ENCODE measurements around the gene GRK6. TPM values are rescaled to one million over a fixed set of nuclear protein-coding genes. Genes with fewer than 3 reads are reported as not detected.
"Not testable (repeated sequence)": the region's sequence is repeated elsewhere in the genome, so short reads cannot be mapped to it uniquely, and the experiment has no call there.

The GRK6 gene
- total RNA-seq, 1 experiment from 2014 or later: 87.7 TPM

- no peak for DNase-seq (ENCODE audit: low spot score)
Measured at GRCh38 chr5:177484902-177485549, 58.5 kb downstream of the GRK6 start.

- DNase-seq (ENCODE audit: low spot score): not testable (repeated sequence)
Measured at GRCh38 chr5:177485753-177486152, 59.3 kb downstream of the GRK6 start.

- no peak for DNase-seq (ENCODE audit: low spot score)
Measured at GRCh38 chr5:177486256-177486655, 59.8 kb downstream of the GRK6 start.

GRCh38 chr5:177487144-177487543 is 60.7 kb downstream of the GRK6 start:
- DNase-seq (ENCODE audit: low spot score): no peak

GRCh38 chr5:177487975-177488374 is 61.5 kb downstream of the GRK6 start:
- no peak for DNase-seq (ENCODE audit: low spot score)

- no peak for DNase-seq (ENCODE audit: low spot score)
Measured at GRCh38 chr5:177489119-177489716, 62.7 kb downstream of the GRK6 start.

GRCh38 chr5:177490311-177490991 is 64.0 kb downstream of the GRK6 start:
- DNase-seq (ENCODE audit: low spot score): no peak

- no peak for DNase-seq (ENCODE audit: low spot score)
Measured at GRCh38 chr5:177490992-177491391, 64.5 kb downstream of the GRK6 start.

- peak; percentile 46 for DNase-seq (ENCODE audit: low spot score)
Measured at GRCh38 chr5:177491429-177491945, 65.0 kb downstream of the GRK6 start.

GRCh38 chr5:177491983-177492746 is 65.7 kb downstream of the GRK6 start:
- no peak for DNase-seq (ENCODE audit: low spot score)

Other genes with a start within 250 kb of the GRK6 start
- 33.7 and 33.8 TPM in 2 replicates for gene RAB24, start 123.0 kb upstream of the GRK6 start, total RNA-seq (2014; rRNA removed; shearing (Covaris generic))
- 556 and 582 TPM in 2 replicates for gene PRELID1, start 122.9 kb upstream of the GRK6 start, total RNA-seq (2014; rRNA removed; shearing (Covaris generic))
- gene MXD3, start 114.8 kb upstream of the GRK6 start, total RNA-seq (2014; rRNA removed; shearing (Covaris generic)): 55.7 and 75.5 TPM in 2 replicates
- gene LMAN2, start 75.0 kb upstream of the GRK6 start, total RNA-seq (2014; rRNA removed; shearing (Covaris generic)): 234 and 262 TPM in 2 replicates
- 48.9 and 58.3 TPM in 2 replicates for gene RGS14, start 68.8 kb upstream of the GRK6 start, total RNA-seq (2014; rRNA removed; shearing (Covaris generic))
- not detected in 2 replicates for gene SLC34A1, start 42.2 kb upstream of the GRK6 start, total RNA-seq (2014; rRNA removed; shearing (Covaris generic))
- not detected in 2 replicates for gene PFN3, start 26.0 kb upstream of the GRK6 start, total RNA-seq (2014; rRNA removed; shearing (Covaris generic))
- gene F12, start 17.1 kb upstream of the GRK6 start, total RNA-seq (2014; rRNA removed; shearing (Covaris generic)): 52.9 TPM in 2 replicates
- 69.3 and 86.7 TPM in 2 replicates for gene PRR7, start 20.1 kb downstream of the GRK6 start, total RNA-seq (2014; rRNA removed; shearing (Covaris generic))
- 11.3 and 12.9 TPM in 2 replicates for gene DBN1, start 47.0 kb downstream of the GRK6 start, total RNA-seq (2014; rRNA removed; shearing (Covaris generic))
- gene PDLIM7, start 70.9 kb downstream of the GRK6 start, total RNA-seq (2014; rRNA removed; shearing (Covaris generic)): 32.2 and 34.7 TPM in 2 replicates
- 1.6 and 1.9 TPM in 2 replicates for gene DOK3, start 83.2 kb downstream of the GRK6 start, total RNA-seq (2014; rRNA removed; shearing (Covaris generic))
- 240 and 269 TPM in 2 replicates for gene DDX41, start 90.3 kb downstream of the GRK6 start, total RNA-seq (2014; rRNA removed; shearing (Covaris generic))
- gene FAM193B, start 127.9 kb downstream of the GRK6 start, total RNA-seq (2014; rRNA removed; shearing (Covaris generic)): 32.8 and 61.4 TPM in 2 replicates
- gene TMED9, start 165.5 kb downstream of the GRK6 start, total RNA-seq (2014; rRNA removed; shearing (Covaris generic)): 115 and 119 TPM in 2 replicates
- gene B4GALT7, start 173.5 kb downstream of the GRK6 start, total RNA-seq (2014; rRNA removed; shearing (Covaris generic)): 25.0 and 31.8 TPM in 2 replicates

Data from HT-29 (cell line).